Heart left ventricle (tissue), 13 donors: Measurements from ENCODE around the gene CD300LB.

Experiments
- POLR2A ChIP-seq, 2 donors: fragments of 450-650 bp; IDR thresholded peaks; one replicate each; pipeline ENCODE4 v1.6.1; 2017; ENCODE audit warnings: antibody characterized with exemption in 2 of 2, mild to moderate bottlenecking in 2 of 2, moderate library complexity in 2 of 2
- TF ChIP-seq, protein P1 (sequence below), 12 donors: fragments of 200-600 bp; sonication (generic) in 4 of 12; IDR thresholded peaks; one replicate each; pipeline versions ENCODE4 v1.5.0 to v1.8.0; 2018 to 2022; ENCODE audit warnings: antibody characterized with exemption in 12 of 12, mild to moderate bottlenecking in 5 of 12
- donor health status: ischemic (EF 13 %, LVEDD 7.1; RV severe dilation, severe dysfunction).
- donor health status: DM: no; HTN: yes; CAD: no.
- donor health status: DM: no; HTN: no; CAD: no.
- donor health status: ischemic (EF 25% LVEDD 6.9; RV normal size, moderate dysfunction).
- donor health status: ischemic (EF 25% LVEDD 5.7; RV mildly dilated, moderate dysfunction).
- donor health status: ischemic (EF 35%, LVEDD 5.7; RV mildly dilated, moderate dysfunction).
- donor health status: nonischemic (EF 11% LVEDD 7.7; RV severe dilation, severe dysfunction).
- donor health status: DM: yes; HTN: yes; CAD: no.
- donor health status: PGD.
- donor health status: ischemic (EF 29% LVEDD 5.4; RV normal size, mild dysfunction).
- donor health status: nonischemic (EF 23%, LVEDD 6.1; RV moderate dilation, normal function).

DNA sequence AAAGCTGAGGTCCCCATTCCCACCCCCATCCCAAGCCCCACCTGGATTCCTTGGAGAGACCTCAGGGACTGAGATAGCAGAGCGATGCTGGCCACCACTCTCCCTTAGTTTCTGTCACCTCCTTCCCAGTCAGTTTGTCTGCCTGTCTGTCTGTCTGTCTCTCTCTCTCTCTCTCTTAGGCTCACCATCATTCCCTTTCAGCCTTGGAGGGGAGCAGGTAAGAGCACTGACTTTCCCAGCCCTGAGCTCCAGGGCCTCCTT lies 5.9 kb downstream of the CD300LB start:
- TF ChIP-seq POLR2A (IDR thresholded peaks at IDR 0.05), result no peak
- TF ChIP-seq, protein P1, sequence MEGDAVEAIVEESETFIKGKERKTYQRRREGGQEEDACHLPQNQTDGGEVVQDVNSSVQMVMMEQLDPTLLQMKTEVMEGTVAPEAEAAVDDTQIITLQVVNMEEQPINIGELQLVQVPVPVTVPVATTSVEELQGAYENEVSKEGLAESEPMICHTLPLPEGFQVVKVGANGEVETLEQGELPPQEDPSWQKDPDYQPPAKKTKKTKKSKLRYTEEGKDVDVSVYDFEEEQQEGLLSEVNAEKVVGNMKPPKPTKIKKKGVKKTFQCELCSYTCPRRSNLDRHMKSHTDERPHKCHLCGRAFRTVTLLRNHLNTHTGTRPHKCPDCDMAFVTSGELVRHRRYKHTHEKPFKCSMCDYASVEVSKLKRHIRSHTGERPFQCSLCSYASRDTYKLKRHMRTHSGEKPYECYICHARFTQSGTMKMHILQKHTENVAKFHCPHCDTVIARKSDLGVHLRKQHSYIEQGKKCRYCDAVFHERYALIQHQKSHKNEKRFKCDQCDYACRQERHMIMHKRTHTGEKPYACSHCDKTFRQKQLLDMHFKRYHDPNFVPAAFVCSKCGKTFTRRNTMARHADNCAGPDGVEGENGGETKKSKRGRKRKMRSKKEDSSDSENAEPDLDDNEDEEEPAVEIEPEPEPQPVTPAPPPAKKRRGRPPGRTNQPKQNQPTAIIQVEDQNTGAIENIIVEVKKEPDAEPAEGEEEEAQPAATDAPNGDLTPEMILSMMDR (IDR thresholded peaks at IDR 0.05), result no peak
